T47D (cell line): ENCODE results near the gene GET4.
"Not testable (repeated sequence)": the region's sequence is repeated elsewhere in the genome, so short reads cannot be mapped to it uniquely, and the experiment has no call there.

ENCODE experiments used
- DNase-seq, 2 experiments: peaks; one replicate each; pipeline versions ENCODE4 v3.0.0 to v3.0.0-alpha.2; 2011 to 2012; ENCODE audit warnings: low read depth in 1 of 2, low spot score in 1 of 2
- JUND ChIP-seq: IDR thresholded peaks from 2 replicates; pipeline ENCODE4 v1.6.1; 2012; ENCODE audit warnings: low read depth
- in situ Hi-C: cut with HindIII; loops from 2 replicates; pipeline ENCODE4 v1.10.0; 2016; ENCODE audit warnings: low sequenced_read_pairs, low pct_unique_long_range_greater_than_20kb

GET4 gene

GRCh38 chr7:902996-903395 lies 26.6 kb downstream of the GET4 start:
- no peak for DNase-seq
- in situ Hi-C loops = no loop called here
- TF ChIP-seq JUND = no peak

GRCh38 chr7:903921-904755 lies 27.8 kb downstream of the GET4 start:
- in situ Hi-C loops = no loop called here
- no peak for DNase-seq
- TF ChIP-seq JUND = no peak

GRCh38 chr7:904847-905246 lies 28.5 kb downstream of the GET4 start:
- in situ Hi-C loops = no loop called here
- no peak for TF ChIP-seq JUND
- no peak for DNase-seq

GRCh38 chr7:906776-907157 lies 30.4 kb downstream of the GET4 start:
- in situ Hi-C loops = no loop called here
- TF ChIP-seq JUND = no peak
- no peak for DNase-seq

- in situ Hi-C loops = no loop called here
These were observed 31.0 kb downstream of the GET4 start for GRCh38 chr7:907158-907980.

GRCh38 chr7:908159-908581 lies 31.8 kb downstream of the GET4 start:
- no peak for DNase-seq
- TF ChIP-seq JUND = no peak
- in situ Hi-C loops = no loop called here

More at GRCh38 chr7:907158-907980, 31.0 kb downstream of the GET4 start:
- no peak for TF ChIP-seq JUND
- no peak for DNase-seq

- in situ Hi-C loops, DNase-seq: not testable (repeated sequence)
These were observed 32.4 kb downstream of the GET4 start for GRCh38 chr7:908591-909357.

- TF ChIP-seq JUND = no peak
- in situ Hi-C loops = no loop called here
- no peak for DNase-seq
These were observed 33.3 kb downstream of the GET4 start for GRCh38 chr7:909358-910329.

GRCh38 chr7:910441-910861 lies 34.1 kb downstream of the GET4 start:
- no peak for DNase-seq
- TF ChIP-seq JUND = no peak
- in situ Hi-C loops = no loop called here

- DNase-seq = no peak
- TF ChIP-seq JUND = no peak
- in situ Hi-C loops = no loop called here
These were observed 34.6 kb downstream of the GET4 start for GRCh38 chr7:910931-911431.

GRCh38 chr7:911791-912480 lies 35.6 kb downstream of the GET4 start:
- TF ChIP-seq JUND = no peak
- in situ Hi-C loops = no loop called here
- DNase-seq = no peak
